GM12872 (cell line): Measurements from ENCODE around the gene MYO1G.

ENCODE experiments used
- TF ChIP-seq, protein P1 (sequence below): IDR thresholded peaks from 3 replicates; pipeline ENCODE4 v1.5.1; 2011; ENCODE audit warnings: low read depth, mild to moderate bottlenecking, low read length, moderate library complexity; ENCODE audit not compliant: insufficient read depth

MYO1G gene

DNA sequence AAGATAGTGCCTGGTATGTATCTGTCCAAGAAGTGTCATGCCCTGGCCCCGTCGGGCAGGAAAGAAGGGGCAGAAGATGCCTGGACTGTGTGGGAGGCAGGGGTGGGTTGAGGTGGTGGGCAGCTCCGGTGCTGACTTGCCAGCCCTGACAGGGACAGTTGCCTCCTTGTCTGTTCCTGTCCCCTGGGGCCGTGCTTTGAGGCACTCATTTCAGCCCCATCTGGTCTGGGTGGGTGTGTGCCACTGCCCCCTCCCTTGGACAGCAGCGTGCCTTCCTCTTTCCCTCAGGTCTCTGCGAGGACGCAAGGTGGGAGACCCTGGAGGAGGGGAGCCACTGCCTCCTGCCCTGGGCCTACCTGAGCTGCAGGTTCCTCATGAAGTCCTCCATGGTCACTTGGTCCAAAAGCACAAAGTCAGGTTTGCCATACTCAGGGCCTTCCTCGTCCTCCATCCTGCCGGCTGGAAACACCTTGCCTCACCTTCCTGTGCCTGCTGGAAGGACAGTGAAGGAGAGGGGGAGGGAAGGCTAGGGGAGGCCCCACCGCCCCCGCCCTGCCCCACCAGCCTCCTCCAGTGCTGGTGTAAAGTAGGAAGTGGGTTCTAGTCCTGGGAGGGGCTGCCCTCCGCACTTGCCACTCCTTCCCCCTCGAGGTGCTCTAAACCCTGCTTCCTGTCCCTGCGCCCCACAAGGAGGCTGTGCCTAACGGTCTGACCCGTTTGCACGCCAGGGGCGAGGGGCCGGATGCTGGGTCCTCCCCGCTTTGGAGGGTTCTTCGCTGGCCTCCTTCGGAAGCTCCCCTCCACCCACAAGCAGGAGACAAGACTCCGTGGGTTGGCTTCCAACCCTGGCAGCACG lies at the start of gene MYO1G:
TSS of gene MYO1G (minus strand) at position 505 of the 856 bp plus-strand sequence. CDS start at position 451, 54 bp downstream.
- TF ChIP-seq, protein P1, sequence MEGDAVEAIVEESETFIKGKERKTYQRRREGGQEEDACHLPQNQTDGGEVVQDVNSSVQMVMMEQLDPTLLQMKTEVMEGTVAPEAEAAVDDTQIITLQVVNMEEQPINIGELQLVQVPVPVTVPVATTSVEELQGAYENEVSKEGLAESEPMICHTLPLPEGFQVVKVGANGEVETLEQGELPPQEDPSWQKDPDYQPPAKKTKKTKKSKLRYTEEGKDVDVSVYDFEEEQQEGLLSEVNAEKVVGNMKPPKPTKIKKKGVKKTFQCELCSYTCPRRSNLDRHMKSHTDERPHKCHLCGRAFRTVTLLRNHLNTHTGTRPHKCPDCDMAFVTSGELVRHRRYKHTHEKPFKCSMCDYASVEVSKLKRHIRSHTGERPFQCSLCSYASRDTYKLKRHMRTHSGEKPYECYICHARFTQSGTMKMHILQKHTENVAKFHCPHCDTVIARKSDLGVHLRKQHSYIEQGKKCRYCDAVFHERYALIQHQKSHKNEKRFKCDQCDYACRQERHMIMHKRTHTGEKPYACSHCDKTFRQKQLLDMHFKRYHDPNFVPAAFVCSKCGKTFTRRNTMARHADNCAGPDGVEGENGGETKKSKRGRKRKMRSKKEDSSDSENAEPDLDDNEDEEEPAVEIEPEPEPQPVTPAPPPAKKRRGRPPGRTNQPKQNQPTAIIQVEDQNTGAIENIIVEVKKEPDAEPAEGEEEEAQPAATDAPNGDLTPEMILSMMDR = no peak

DNA sequence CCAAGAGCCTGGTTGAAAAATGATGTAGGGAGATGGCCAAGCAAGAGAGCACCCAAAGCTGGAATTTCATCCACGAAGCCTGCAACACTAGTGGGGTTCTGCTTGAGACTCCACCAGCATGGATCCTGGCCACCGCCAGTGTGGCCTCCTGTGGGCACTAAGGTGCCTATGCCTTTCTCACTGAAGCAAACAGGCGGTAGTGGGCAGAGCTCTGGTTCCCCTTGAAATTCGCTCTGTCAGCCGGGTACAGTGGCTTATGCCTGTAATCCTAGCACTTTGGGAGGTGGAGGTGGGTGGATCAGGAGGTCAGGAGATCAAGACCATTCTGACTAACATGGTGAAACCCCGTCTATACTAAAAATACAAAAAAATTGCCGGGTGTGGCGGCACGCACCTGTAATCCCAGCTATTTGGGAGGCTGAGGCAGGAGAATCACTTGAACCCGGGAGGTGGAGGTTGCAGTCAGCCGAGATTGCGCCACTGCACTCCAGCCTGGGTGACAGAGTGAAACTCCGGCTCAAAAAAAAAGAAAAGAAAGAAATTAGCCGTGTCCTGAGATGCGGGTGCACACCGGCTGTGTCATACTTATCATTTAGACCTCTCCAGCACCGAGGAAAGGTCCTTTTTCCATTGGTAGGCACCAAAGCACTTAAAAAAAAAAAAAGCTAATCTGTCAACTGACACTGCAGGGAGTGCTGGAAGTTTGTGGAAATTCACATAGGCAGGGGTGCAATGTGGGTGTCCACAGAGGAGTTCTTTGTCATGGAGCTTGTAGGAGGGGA lies 49.5 kb upstream of the MYO1G start:
- TF ChIP-seq, protein P1 = no peak

DNA sequence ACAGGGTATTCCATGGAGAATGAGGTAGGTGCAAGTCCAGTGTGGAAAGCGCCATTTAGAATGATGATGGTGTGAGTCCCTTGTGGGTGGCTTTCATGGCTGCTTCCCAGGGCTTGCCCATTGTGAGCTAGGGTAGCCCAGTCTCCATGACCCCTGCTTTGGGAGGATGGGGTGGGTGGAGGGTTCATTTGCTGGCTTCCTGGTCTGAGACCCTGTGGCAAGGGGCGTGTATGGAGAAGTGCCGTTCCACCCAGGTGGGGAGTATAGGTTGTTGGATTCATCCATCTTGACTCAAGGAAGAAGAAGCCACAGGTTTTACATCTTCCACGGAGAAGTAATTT lies 48.9 kb upstream of the MYO1G start:
- TF ChIP-seq, protein P1 = no peak

DNA sequence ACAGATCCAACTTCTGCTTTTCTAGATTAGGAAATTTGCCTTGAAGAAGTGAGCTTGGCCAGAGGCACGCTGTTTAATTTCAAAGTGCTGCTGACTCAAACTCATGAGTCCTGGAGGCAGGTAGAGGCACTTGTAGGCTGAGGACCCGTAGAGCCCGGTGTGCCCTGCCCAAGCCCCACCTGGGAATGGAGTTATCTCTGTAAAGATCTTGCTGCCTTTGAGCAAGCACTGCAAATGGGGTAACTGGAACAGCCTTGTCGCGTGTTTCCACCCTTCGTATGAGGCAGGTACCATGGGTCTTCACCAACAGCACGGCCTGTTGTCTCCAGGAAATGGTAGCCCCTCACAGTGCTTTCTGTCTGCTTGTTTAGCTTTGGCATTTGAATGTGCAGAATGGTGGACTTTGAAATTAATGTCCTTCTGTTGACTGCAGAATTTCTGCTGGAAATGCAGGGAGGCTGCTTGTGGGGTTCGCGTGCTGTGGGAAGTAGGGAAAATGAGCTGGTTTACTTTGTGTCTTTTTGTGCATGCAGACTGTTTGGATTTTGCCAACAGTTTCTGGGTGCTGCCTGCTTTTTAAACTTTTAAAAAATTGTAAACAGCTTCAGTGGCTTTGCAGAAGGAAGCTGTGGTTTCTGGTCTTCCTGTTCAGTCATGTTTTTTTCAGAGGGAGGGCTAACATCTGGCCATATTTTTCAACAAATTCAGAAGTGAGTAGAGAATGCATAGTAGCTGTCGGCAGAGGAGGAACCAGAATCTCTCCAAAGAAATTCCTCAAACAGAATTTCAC lies 48.4 kb upstream of the MYO1G start:
- TF ChIP-seq, protein P1 = no peak

DNA sequence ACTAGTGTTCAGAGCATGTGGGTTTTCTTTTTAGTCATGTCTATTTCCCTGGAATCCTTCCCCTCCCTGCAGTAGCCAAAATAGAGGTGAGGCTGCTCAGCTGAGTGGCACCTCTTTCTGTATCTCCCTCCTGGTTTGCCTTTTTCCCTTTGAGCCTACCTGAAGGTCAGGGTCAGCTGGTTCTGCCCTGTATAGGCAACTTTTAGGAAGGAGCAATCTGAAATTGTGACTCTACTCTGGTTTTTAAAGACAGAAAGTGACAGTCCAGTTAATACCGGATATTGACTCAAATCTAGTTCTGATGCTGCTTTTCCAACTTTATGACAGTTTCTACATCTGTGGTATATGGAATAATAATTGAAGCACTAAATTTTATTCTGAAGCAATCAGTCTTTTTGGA lies 47.2 kb upstream of the MYO1G start:
- TF ChIP-seq, protein P1 = no peak

DNA sequence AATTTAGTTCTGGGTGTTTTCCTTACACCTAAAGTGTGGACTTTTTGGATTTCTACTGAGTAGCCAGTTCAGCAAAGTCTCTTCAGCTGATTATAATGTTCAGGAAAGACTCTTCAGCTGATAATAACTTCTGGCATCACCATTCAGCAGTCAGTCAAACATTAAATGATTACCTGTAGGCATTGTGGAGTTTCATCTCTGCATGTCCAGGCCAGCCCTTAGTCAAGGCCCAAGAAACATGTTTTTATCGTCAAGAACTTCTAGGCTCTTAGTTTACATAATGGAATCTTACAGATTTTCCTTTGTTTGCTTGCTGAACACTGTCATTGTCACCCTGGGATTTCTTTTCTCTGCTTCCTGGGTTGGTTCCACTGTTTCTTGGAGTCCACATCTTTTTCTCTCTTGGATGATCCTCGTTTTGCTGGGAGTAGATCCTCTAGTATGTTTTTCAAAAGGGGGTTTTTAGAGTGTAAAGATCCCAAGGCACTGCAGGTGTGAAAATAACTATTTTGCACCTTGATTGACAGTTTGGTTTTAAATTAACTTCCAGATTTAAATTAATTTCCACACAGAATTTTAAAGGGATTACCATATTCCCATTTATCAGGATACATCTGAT lies 45.4 kb upstream of the MYO1G start:
- TF ChIP-seq, protein P1 = no peak
